NB4 (cell line): ENCODE results near the gene BCL2L13.

ENCODE experiments used
- CTCF ChIP-seq: IDR thresholded peaks from one replicate; pipeline ENCODE4 v1.5.1; 2012; ENCODE audit warnings: low read depth, low read length
- MYC ChIP-seq: IDR thresholded peaks from 2 replicates; pipeline ENCODE4 v1.6.1; 2011; ENCODE audit warnings: low read depth, low read length
- POLR2A ChIP-seq: IDR thresholded peaks from 2 replicates; pipeline ENCODE4 v1.6.1; 2011; ENCODE audit warnings: mild to moderate bottlenecking; ENCODE audit not compliant: insufficient read length; ENCODE audit errors: extremely low read depth

GRCh38 chr22:17705546-17705945, 67.0 kb downstream of the BCL2L13 start:
- TF ChIP-seq MYC: no peak
- no peak for TF ChIP-seq CTCF
- no peak for TF ChIP-seq POLR2A
